GM19035 (cell line): ENCODE results near the gene CDK10.
"Not testable (repeated sequence)": the region's sequence is repeated elsewhere in the genome, so short reads cannot be mapped to it uniquely, and the experiment has no call there.

Experiments used
- ATAC-seq: cut with Tn5 transposase; IDR thresholded peaks from one replicate; pipeline ENCODE4 v1.9.1; 2021; ENCODE audit not compliant: unreplicated experiment

The CDK10 gene, protein sequence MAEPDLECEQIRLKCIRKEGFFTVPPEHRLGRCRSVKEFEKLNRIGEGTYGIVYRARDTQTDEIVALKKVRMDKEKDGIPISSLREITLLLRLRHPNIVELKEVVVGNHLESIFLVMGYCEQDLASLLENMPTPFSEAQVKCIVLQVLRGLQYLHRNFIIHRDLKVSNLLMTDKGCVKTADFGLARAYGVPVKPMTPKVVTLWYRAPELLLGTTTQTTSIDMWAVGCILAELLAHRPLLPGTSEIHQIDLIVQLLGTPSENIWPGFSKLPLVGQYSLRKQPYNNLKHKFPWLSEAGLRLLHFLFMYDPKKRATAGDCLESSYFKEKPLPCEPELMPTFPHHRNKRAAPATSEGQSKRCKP

DNA sequence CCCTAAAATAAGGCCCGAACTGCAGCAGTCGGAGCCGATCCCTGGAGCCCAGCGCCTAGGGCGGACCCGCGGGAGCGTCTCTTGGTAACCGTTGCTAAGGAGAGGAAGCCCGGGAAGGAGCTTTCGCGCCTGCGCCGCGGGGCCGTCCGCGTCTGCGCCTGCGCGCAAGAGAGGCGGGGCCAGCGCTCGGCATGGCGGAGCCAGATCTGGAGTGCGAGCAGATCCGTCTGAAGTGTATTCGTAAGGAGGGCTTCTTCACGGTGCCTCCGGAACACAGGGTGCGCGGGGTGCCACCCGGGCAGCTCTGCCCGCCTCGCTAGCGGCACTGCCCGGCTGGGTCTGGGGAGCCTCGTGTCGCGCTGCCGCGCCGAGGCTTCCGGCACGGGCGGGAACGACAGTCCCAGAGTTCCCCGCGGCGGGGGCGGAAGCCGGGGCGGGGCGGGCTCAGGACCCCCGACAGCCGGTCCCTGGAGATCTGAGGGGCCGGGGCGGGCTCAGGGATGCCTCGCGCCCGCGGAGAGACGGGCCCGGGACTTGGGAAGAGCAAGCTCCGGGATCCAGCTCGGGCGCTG, at the start of gene CDK10:
Gene CDK10, plus strand, starts transcription at position 170 of the 572 bp plus-strand sequence. Its CDS starts 22 bp downstream, at position 192.
- peak; percentile 83 for ATAC-seq

DNA sequence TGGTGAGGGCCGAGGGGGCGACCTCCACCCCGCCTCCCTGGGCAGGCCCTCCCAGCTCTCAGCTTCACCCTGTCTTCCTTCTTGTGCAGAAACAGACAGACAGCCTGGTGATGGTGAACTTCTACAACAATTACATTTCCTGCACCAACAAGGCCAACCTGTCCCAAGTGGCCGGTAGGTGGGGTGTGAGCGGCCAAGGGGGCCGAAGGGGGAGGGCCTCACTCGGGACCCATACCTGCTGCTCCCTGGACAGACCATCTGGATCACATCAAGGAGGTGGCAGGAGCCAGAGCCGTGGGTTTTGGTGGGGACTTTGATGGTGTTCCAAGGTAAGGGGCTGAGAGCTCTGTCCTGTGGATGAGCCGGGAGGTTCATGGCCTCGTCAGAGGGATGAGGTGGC, 49.1 kb upstream of the CDK10 start:
- no peak for ATAC-seq

DNA sequence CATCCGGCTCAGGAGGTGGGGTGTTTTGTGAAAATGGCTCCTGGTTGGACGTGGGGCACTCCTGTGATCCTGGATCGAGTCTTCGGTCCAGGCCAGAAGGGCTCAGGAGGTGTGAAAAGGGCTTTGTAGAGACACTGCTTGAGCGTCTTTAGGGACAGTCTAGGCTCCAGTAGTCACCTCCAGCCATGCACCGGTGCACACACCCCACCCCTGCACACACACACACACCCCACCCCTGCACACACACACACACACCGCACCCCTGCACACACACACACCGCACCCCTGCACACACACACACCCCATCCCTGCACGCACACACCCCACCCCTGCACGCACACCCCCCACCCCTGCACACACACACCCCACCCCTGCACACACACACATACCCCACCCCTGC, 48.0 kb upstream of the CDK10 start:
- no peak for ATAC-seq

DNA sequence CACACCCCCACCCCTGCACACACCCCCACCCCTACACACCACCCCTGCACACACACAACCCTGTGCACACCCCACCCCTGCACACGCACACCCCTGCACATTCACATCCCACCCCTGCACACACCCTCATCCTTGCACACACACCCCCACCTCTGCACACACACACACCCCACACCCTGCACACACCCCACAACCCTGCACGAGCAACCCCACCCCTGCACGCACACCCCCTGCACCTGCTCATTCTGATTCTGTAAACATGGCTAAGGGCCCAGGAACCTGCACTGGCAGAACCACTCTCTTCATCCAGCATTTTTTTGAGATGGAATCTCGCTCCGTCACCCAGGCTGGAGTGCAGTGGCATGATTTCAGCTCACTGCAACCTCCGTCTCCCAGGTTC, 47.1 kb upstream of the CDK10 start:
- ATAC-seq, result no peak

DNA sequence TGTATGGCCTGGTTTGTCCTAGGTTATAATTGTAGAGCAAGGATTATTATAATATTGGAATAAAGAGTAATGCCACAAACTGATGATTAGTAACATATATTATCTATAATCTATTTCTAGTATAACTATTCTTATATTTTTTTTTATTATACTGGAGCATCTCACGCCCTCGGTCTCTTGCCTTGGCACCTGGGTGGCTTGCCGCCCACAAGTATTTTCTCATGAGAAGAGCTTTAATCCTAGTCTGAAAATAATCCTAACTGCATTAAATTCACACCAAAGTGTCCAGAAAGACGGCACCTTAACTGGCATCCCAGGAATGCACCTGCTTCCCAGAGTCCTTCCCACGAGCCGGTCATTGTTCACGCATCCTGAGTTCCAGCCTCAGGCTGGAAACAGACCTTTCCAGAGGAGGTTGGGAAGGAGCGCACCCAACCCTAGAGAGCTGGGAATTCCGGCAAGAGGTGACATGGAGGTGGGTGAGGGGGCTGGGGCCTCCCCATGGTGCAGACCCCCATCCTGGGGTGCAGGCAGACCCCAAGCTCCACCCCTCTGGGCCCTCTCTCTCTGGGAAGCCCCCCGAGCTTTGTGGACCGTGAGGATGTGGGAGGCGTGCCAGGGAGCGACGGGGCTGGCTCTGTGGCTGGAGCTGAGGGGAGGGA, 44.9 kb upstream of the CDK10 start:
- no peak for ATAC-seq

DNA sequence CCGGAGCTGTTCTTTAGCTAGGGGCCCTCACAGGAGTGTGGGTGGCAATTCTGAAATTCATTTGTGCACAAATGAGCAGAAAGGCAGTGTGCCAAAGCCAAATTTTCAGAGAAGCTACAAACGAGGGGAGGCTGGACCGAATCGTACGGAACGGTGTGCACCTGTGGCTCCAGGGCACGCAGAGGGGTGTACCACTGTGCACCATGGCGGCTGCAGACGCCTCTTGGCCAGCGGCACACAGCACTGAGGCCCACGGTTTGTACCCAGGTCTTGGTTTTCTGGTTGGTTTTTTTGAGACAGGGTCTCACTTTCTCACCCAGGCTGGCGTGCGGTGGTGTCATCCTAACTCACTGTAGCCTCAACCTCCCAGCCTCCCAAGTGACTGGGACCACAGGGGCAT, 43.9 kb upstream of the CDK10 start:
- ATAC-seq, result no peak

DNA sequence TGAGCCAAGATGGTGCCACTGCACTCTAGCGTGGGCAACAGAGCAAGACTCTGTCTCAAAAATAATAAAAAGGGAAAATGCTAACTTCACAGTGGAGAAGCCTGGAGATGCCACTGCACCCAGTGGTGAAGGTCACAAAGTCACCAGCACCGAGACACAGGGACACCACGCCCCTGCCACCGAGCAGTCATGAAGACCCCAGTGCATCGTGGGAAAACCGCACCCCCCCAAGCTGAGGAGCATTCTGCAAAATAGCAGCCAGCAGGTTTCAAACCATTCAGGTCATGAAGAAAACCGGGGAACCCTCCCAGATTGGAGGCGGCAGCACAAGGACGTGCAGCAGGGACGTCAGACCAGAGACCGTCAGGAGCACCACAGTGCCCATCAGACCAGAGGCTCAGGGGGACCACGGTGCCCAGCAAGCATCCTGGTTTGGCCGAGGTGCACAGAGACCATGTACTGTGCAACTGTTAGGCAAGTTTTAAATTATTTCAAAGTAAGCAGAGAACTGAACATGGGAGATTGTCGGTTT, 42.7 kb upstream of the CDK10 start:
- no peak for ATAC-seq

DNA sequence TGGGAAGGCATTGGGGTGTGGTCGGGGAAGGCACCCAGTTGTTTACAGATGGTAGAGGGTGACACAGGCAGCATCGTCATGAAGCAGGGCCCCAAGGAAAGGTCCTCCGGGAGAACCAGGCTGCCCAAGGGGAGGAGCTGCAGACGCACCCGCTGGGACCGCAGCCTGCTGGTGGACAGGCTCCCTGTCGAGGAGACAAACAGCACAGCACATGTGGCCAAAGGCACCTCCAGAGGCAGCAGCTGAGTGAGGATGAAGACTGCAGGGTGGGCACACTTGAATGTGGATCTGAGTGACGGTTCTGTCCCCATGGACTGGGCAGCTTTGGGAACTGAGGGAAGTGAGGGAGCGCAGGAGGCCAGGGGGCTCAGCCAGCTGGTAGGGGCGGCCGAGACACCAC, 41.4 kb upstream of the CDK10 start:
- ATAC-seq, result no peak

DNA sequence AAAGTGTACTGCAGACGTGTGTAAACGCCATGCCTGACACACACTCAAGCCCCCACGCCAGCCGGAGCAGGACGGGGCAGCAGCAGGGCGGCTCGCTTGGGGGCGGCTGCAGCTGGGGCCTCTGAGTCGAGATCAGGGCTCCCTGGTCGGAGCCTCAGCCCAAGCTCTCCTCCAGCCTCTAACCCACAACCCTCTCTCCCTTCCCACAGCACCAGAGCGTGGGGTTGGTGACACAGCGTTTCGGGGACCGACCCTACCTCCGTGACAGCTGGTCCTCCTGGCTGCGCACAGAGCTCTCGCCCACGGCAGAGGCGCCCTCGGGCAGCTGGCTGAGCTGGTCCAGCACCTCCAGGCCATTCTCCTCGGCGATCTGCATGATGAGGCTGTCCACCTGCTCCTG, 40.2 kb upstream of the CDK10 start:
- ATAC-seq, result no peak

DNA sequence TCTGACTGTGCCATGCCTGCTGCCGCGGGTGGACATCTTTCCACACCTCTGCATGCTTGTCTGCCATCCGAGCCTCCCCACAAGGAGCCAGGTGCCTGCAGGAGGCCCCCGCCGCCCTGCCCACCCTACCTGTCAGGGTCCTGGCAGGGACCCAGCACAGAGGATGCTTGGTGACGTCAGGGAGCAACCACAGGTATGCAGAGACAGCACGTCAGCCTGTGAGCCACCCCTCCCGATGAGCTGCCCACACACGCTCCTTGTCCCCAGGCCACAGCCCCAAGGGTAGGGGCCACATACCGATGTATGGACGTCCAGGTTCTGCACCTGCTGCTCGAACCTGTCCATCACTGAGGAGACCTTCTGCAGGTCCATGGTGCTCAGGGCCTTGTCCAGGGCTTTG, 39.6 kb upstream of the CDK10 start:
- ATAC-seq, result no peak

DNA sequence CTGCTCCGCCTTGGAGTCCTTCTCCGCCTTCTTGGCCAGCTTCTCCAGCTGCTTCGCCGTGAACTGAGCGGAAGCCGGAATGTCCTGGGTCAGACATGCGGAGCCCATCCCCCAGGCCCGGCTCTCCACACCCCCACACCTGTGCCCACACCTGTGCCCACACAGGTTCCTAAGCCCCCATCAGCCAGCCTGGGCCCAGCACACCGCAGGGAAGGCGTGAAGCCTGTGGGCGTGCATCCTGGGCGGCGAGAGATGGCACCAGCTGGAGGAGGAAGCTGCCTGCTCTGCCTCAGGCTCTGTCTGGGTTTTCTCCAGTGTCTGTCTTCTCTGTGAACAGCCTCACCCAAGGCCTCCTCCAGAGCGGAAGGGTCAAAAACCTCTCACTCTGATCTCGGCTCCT, 34.9 kb upstream of the CDK10 start:
- ATAC-seq, result no peak

DNA sequence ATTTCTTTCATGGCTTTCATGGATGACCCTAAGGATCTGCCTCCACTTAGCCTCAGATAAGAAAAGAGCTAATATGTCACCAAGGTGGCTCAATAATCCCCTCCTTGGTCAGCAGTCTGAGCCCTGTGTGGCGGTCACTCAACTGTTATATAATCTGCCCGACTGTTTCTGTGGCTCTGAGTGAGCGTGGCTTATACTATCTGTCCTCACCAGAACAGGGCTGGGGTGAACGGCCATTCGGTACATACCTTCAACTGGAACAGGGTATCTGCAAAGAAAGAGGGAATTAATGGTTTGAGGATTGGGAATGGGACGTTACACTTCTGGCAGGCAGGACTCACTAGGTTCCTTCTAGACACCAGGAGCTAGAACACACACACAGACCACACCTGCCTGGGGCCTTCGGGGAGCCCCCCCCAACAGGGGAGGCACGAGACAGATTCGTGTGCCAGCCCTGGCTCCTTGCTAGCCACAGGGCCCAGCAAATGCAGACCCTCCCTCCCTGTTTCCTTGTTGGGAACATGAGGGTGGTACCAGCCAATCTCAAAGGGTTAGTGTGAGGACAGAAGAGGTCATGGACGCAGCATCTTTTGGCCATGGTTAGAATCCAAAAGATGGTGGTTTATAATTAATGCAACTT, 32.7 kb upstream of the CDK10 start:
- ATAC-seq, result no peak

DNA sequence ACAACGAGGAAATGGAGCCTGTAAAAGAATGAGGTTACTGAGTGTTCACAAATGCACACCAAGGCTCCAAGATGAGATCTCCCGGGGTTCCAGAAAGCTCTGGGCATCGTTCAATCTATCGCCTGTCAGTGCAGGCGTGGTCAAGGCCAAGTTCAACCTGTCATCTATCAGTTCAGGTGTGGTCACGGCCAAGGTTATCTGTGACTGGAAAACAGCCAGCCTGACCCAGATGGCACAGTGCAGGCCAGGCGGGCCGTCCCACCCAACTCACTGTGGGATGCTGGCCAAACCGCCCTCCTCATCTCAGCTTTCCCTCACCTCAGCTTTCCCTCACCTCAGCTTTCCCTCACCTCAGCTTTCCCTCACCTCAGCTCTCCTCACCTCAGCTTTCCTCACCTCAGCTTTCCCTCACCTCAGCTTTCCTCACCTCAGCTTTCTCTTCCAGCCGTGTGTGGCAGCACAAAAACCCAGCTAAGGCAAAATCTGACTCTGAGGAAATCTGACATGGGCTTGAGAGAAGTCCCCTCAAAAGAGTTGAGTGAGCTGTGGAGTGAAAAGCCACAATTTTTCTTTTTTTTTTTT, 31.3 kb upstream of the CDK10 start:
- no peak for ATAC-seq

DNA sequence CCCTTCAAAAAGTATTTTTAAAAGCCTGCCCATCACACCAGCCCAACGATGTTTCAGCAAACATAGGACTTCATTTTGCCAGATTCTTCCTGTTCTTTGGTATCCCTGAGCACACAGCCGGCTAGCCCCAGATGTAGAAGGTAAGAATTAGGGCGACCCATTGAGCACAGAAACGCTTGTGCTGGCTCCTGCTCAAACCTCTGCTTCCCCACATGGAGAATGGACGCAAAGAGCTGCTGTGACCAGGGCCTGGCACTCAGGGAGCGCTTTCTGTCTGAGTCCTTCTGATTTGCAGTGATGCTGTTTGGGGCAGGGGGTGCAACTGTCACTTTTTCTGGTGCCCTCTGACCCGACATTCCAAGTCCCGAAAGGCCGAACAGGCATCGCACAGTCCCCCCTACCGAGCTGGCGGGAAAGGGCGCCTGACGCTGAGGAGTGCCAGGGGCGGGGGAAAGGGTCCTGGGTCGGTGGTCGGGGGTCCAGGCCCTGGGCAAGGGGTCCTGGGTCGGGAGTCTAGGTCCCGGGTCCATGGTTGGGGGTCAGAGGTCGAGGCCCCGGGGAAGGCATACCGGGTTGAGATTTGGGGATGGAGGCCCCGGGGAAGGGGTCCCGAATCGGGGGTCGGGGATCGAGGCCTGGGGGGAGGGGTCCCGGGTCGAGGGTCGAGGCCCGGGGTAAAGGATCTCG, 29.9 kb upstream of the CDK10 start:
- no peak for ATAC-seq

DNA sequence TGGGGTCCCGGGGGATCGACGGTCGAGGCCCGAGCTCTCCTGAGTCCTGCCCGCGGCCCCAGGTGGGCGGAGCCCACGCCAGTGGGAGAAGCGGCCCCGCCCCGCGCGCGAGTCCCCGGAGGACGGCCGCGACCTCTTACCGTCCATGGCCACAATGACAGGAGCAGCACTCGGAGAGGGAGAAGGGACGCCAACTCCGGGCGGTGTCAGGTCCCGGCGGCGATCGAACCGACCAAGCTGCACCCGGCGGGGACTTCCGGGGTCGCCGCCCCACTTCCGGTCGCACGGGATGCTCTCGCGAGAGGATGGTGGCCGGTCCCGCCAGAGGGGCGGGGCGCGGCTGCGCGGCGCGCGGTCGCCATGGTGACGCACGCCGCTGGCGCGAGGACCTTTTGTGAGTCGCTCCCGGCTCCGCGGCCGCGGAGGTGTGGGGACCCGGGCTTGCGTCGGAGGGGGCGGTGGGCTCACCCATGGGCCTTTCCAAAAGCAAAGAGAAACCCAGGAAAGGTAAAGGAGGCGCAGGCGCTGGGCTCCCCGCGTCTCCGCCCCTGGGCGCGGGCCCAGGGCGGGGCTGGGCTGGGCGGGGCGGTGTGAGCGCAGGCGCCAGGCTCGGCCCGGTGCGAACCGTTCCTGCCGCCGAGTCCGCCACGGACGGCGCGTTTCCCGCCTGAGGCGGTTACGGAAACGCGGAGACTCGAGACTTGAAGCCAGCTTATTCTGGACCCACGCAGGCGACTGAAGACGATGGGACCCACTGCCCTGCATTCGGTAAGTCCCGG, 28.9 kb upstream of the CDK10 start, which contains the start of the genes CHMP1A and SPATA33:
Gene CHMP1A, minus strand, starts transcription at position 267 of the 779 bp plus-strand sequence. Its CDS starts 120 bp downstream, at position 147.
Gene SPATA33, plus strand, starts transcription at position 395 of the 779 bp plus-strand sequence. Its CDS starts 76 bp downstream, at position 471.
- ATAC-seq, result peak; percentile 92

DNA sequence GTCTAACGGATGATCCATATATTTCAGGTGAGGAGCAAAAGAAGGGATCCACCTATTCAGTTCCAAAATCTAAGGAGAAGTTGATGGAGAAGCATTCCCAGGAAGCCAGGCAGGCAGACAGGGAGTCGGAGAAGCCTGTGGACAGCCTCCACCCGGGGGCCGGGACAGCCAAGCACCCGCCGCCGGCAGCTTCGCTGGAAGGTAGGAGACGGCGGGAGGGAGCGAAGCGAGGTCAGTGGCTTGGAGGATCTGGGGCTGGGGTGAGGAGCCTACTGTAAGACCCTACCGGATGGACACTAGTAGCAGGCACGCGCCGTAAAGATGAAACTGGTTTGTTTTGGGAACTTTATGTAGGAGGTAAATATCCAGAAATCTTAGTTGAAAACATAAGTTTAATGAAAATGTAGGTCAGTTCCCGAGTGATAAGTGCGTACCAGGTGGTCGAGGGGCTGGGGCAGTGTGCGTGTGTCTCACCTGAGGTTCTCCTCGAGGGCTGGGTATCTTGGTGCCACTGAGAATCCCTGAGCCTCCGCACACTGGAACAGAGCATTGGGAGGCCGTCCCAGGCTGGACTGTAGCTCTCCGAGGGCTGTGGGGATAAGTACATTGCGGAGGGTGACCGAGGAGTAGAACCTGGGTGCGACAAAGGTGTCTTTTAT, 28.1 kb upstream of the CDK10 start:
- no peak for ATAC-seq

DNA sequence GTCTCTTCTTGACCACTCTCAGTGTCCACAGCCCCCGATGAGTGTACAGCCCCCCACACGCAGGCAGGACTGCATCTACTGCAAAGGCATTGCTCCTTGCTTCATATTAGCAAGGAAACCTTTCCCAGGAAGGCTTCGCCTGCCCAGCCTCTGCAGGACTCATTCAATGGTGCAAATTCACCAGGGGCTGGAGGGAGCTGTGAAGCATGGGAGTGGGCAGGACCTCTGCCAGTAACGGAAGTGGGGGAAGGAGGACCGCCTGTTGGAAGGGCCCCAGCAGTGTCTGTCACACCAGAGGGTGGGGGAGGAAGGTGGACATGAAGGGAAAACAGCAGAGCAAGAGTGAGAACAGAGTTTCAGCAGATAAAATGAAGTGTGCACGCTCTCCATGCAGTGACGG, 26.3 kb upstream of the CDK10 start:
- ATAC-seq, result no peak

DNA sequence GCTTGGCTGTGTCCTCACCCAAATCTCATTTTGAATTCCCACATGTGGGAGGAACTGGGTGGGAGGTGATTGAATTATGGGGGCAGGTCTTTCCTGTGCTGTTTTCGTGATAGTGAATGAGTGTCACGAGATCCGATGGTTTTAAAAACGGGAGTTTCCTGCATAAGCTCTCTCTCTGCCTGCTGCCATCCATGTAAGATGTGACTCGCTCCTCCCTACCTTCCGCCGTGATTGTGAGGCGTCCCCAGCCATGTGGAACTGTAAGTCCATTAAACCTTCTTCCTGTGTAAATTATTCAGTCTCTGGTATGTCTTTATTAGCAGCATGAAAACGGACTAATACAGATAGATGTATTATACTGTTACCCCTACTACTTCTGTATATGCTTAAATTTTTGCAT, 25.3 kb upstream of the CDK10 start:
- no peak for ATAC-seq

DNA sequence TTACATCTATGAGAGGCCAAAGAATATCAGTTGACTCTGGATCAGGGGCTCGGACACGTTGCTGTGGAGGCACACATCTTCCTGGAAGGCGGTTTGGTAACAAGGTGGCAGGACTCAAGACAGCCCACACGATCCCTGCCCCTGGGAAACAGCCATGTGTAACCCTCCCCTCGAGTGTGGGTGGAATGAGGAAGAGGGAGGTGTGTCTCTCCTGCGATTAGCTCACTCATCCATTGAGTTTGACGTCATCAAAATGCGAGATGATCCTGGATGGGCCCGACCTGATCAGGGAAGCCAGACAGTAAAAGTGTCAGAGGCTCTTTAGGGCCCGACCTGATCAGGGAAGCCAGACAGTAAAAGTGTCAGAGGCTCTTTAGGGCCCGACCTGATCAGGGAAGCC, 22.3 kb upstream of the CDK10 start:
- ATAC-seq, result not testable (repeated sequence)
